ENCODE results near the gene AP5B1.

The AP5B1 gene

DNA sequence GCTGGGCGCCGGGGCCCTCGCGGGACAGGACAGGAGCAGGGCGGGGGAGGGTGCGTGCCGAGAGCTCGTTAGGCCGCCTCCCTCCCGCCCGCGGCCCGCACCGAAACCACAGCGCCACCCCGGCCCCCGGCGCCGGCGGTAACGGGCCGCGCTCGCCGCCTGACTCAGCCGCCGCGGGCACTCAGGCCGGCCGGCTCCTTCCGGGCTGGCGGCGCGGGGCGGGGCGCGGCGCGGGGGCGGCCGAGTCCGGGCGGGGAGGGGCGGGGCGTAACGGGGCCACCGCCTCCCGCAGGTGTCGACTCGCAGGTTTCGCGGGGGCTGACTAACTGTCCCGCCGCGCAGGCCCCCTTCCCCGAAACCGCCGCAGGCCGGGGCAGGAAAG is at the start of gene AP5B1:
Gene AP5B1 (minus strand): TSS at position 207 of the 382 bp plus-strand sequence. CDS start 385 bp downstream, outside the sequence.
- peak; percentile 97 for DNase-seq (ENCODE audit: low spot score)
- no peak for TF ChIP-seq CTCF (IDR thresholded peaks at IDR 0.05; ENCODE audit: extremely low read depth, missing control alignments)

GRCh38 chr11:65829459-65829858 is 48.7 kb upstream of the AP5B1 start:
- no peak for TF ChIP-seq CTCF (IDR thresholded peaks at IDR 0.05; ENCODE audit: extremely low read depth, missing control alignments)
- no peak for DNase-seq (ENCODE audit: low spot score)

- no peak for DNase-seq (ENCODE audit: low spot score)
- no peak for TF ChIP-seq CTCF (IDR thresholded peaks at IDR 0.05; ENCODE audit: extremely low read depth, missing control alignments)
These were observed 46.4 kb upstream of the AP5B1 start for GRCh38 chr11:65826984-65827735.

- TF ChIP-seq CTCF (IDR thresholded peaks at IDR 0.05; ENCODE audit: extremely low read depth, missing control alignments), result no peak
- no peak for DNase-seq (ENCODE audit: low spot score)
These were observed 42.2 kb upstream of the AP5B1 start for GRCh38 chr11:65822776-65823528.

DNA sequence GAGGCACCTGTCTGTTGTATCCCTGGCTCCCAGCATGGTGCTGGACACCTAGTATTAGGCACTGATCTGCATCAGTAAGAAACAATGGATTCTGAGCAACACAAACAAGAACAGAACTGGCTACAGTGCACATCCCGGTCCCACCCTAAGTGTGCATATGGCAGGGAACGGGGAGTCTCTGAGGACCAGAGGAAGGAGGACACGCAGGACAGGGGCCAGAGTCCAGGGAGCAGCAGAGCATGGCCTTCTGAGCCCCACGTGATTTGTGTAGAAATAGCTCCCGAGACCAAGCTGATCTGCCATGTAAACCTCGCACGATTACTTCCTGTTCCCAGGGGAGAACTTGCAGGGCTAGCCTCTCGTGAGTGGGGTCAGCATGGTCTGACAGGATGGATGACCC is 40.3 kb upstream of the AP5B1 start:
- TF ChIP-seq CTCF (IDR thresholded peaks at IDR 0.05; ENCODE audit: extremely low read depth, missing control alignments), result no peak
- no peak for DNase-seq (ENCODE audit: low spot score)

DNA sequence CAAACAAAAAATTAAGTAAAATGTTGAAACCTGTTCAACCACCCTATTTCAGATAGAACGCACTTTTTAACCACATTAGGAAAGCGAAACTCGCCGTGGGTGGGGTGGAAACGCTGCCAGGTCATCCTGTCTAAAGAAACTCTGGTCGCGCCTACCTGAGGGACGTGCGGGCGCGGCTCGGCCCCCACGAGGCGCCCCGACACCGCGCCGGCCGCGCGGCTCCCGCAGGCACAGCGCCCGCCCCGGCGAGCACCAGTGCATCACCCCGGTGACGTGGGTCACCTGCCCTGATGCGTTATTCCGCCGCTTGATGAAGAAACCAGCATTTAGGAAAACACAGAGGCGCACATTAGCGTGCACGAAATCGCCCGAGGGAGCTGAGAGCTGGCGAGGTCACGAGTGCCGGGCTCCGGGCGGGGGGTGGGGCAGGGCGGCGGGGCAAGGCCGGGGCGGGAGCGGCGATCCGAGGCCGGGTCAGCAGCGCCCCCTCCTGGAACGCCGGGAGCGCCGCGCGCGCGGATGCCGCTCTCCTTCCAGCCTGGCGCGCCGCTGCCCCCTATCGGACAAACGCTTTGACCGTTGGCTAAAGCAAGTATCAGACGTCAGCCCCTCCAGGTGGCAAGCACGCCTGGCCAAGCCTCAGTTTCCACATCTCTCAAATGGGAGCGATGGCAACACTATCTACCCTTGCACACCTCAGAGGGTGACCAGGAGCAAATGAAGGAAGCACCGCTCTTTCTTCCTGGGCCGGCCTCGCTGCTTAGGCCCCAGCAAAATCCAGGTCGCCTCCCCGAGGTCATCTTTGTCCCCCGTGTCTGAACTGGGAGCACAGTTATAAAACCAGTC is 37.3 kb upstream of the AP5B1 start:
- peak; percentile 100 for TF ChIP-seq CTCF (IDR thresholded peaks at IDR 0.05; ENCODE audit: extremely low read depth, missing control alignments)

More for the DNA sequence above, 37.3 kb upstream of the AP5B1 start:
- peak; percentile 98 for DNase-seq (ENCODE audit: low spot score)
